ENCODE measurements around the gene NFIA.
A peak's percentile ranks its signal among the peaks of the same experiment; 100 is the strongest.

Gene NFIA

GRCh38 chr1:61442544-61442943, 360.2 kb downstream of the NFIA start:
- no peaks in the 10 kb centered on the region for H3K9me3 ChIP-seq (replicated peaks in 1 of 11)
- no peak overlapping the region for H3K27ac ChIP-seq
- H3K4me3 ChIP-seq = no peak overlapping the region
- H3K9ac ChIP-seq = no peak overlapping the region
- no peaks in the 10 kb centered on the region for H3K27me3 ChIP-seq
- no peaks in the 10 kb centered on the region for H4K20me1 ChIP-seq
- no peaks in the 10 kb centered on the region for H3K4me1 ChIP-seq
- no peak overlapping the region for H3K4me2 ChIP-seq
- no peaks in the 10 kb centered on the region for H3K36me3 ChIP-seq
- TF ChIP-seq Cebpa-rat (IDR thresholded peaks at IDR 0.05) = no peak

GRCh38 chr1:61444288-61444687, 361.9 kb downstream of the NFIA start:
- H3K9me3 ChIP-seq (replicated peaks in 1 of 11) = no peaks in the 10 kb centered on the region
- peaks cover 0 to 5% (median 0%) of the 10 kb centered on the region in 10 experiments; a peak in 1 of 20 replicates for H3K4me1 ChIP-seq
- H3K4me2 ChIP-seq = no peak overlapping the region
- no peaks in the 10 kb centered on the region for H4K20me1 ChIP-seq
- H3K4me3 ChIP-seq = no peak overlapping the region
- no peaks in the 10 kb centered on the region for H3K36me3 ChIP-seq
- TF ChIP-seq Cebpa-rat (IDR thresholded peaks at IDR 0.05) = no peak
- H3K27ac ChIP-seq = no peak overlapping the region
- H3K27me3 ChIP-seq = no peaks in the 10 kb centered on the region
- H3K9ac ChIP-seq = no peak overlapping the region

GRCh38 chr1:61445269-61445825, 363.0 kb downstream of the NFIA start:
- peaks cover 0 to 7% (median 0%) of the 10 kb centered on the region in 10 experiments; a peak in 2 of 20 replicates for H3K4me1 ChIP-seq
- no peaks in the 10 kb centered on the region for H3K27me3 ChIP-seq
- H3K9ac ChIP-seq = no peak overlapping the region
- H3K9me3 ChIP-seq (replicated peaks in 1 of 11) = no peaks in the 10 kb centered on the region
- no peak overlapping the region for H3K4me3 ChIP-seq
- no peaks in the 10 kb centered on the region for H4K20me1 ChIP-seq
- H3K27ac ChIP-seq = no peak overlapping the region
- H3K4me2 ChIP-seq = no peak overlapping the region
- no peaks in the 10 kb centered on the region for H3K36me3 ChIP-seq
- no peak for TF ChIP-seq Cebpa-rat (IDR thresholded peaks at IDR 0.05)

- TF ChIP-seq Cebpa-rat (IDR thresholded peaks at IDR 0.05) = no peak
- H3K27me3 ChIP-seq = no peaks in the 10 kb centered on the region
- H3K4me2 ChIP-seq = no peak overlapping the region
- no peaks in the 10 kb centered on the region for H3K36me3 ChIP-seq
- H3K4me3 ChIP-seq = no peak overlapping the region
- H3K27ac ChIP-seq = no peak overlapping the region
- H4K20me1 ChIP-seq = no peaks in the 10 kb centered on the region
- no peak overlapping the region for H3K9ac ChIP-seq
- H3K4me1 ChIP-seq = peaks cover 0 to 12% (median 0%) of the 10 kb centered on the region in 10 experiments; a peak in 2 of 20 replicates
- no peaks in the 10 kb centered on the region for H3K9me3 ChIP-seq (replicated peaks in 1 of 11)
Observed at GRCh38 chr1:61446531-61446991, 364.2 kb downstream of the NFIA start.

GRCh38 chr1:61447106-61447967, 365.0 kb downstream of the NFIA start:
- Histone ChIP-seq H3K9ac (no peak overlapping the region), H3K9me3 (replicated peaks in 1 of 11) (no peaks in the 10 kb centered on the region), H3K27ac (no peak overlapping the region), H3K36me3 (no peaks in the 10 kb centered on the region), H3K4me1 (peaks cover 0 to 12% (median 0%) of the 10 kb centered on the region in 10 experiments; a peak in 2 of 20 replicates), H3K4me3 (no peak overlapping the region), H3K27me3 (no peaks in the 10 kb centered on the region), H3K4me2 (no peak overlapping the region), H4K20me1 (no peaks in the 10 kb centered on the region)
- TF ChIP-seq Cebpa-rat (IDR thresholded peaks at IDR 0.05) = no peak

- peaks cover 0 to 16% (median 5%) of the 10 kb centered on the region in 10 experiments; a peak in 7 of 20 replicates for H3K4me1 ChIP-seq
- H4K20me1 ChIP-seq = no peaks in the 10 kb centered on the region
- TF ChIP-seq Cebpa-rat (IDR thresholded peaks at IDR 0.05) = no peak
- no peak overlapping the region for H3K27ac ChIP-seq
- no peak overlapping the region for H3K4me3 ChIP-seq
- no peak overlapping the region for H3K4me2 ChIP-seq
- no peaks in the 10 kb centered on the region for H3K27me3 ChIP-seq
- H3K9me3 ChIP-seq (replicated peaks in 1 of 11) = no peaks in the 10 kb centered on the region
- no peaks in the 10 kb centered on the region for H3K36me3 ChIP-seq
- H3K9ac ChIP-seq = no peak overlapping the region
Observed at GRCh38 chr1:61447968-61448430, 365.6 kb downstream of the NFIA start.

GRCh38 chr1:61448914-61449313, 366.6 kb downstream of the NFIA start:
- TF ChIP-seq Cebpa-rat (IDR thresholded peaks at IDR 0.05) = peak in 1 of 11 experiments; percentile 6; a peak in 1 of 22 replicates
- H3K4me3 ChIP-seq = no peak overlapping the region
- H3K27ac ChIP-seq = no peak overlapping the region
- H3K27me3 ChIP-seq = no peaks in the 10 kb centered on the region
- H3K4me2 ChIP-seq = no peak overlapping the region
- H3K36me3 ChIP-seq = no peaks in the 10 kb centered on the region
- H3K9me3 ChIP-seq (replicated peaks in 1 of 11) = no peaks in the 10 kb centered on the region
- H3K9ac ChIP-seq = no peak overlapping the region
- H4K20me1 ChIP-seq = no peaks in the 10 kb centered on the region
- H3K4me1 ChIP-seq = peaks cover 0 to 20% (median 7%) of the 10 kb centered on the region in 10 experiments; a peak in 7 of 20 replicates

- TF ChIP-seq Cebpa-rat (IDR thresholded peaks at IDR 0.05) = no peak
Observed at GRCh38 chr1:61449410-61449809, 367.0 kb downstream of the NFIA start.

GRCh38 chr1:61450454-61450853, 368.1 kb downstream of the NFIA start:
- no peaks in the 10 kb centered on the region for H3K27me3 ChIP-seq
- H3K4me2 ChIP-seq = peak overlapping the region in 3 of 11 experiments; percentile 16 to 26 (median 17); a peak in 3 of 22 replicates
- no peak overlapping the region for H3K4me3 ChIP-seq
- H4K20me1 ChIP-seq = no peaks in the 10 kb centered on the region
- H3K4me1 ChIP-seq = peaks cover 0 to 20% (median 7%) of the 10 kb centered on the region in 10 experiments; a peak in 7 of 20 replicates
- no peak for TF ChIP-seq Cebpa-rat (IDR thresholded peaks at IDR 0.05)
- H3K36me3 ChIP-seq = no peaks in the 10 kb centered on the region
- H3K27ac ChIP-seq = no peak overlapping the region
- H3K9me3 ChIP-seq (replicated peaks in 1 of 11) = no peaks in the 10 kb centered on the region
- H3K9ac ChIP-seq = no peak overlapping the region

More at GRCh38 chr1:61449410-61449809, 367.0 kb downstream of the NFIA start:
- Histone ChIP-seq H3K27ac (no peak overlapping the region), H3K27me3 (no peaks in the 10 kb centered on the region), H3K36me3 (no peaks in the 10 kb centered on the region), H3K4me2 (no peak overlapping the region), H3K4me1 (peaks cover 0 to 20% (median 7%) of the 10 kb centered on the region in 10 experiments; a peak in 7 of 20 replicates), H4K20me1 (no peaks in the 10 kb centered on the region), H3K9me3 (replicated peaks in 1 of 11) (no peaks in the 10 kb centered on the region), H3K4me3 (no peak overlapping the region), H3K9ac (no peak overlapping the region)

Data from BLaER1 treated with 17β-estradiol and CSF1 and Interleukin-3, amounts not matched to agents 10 nM and 100 nM (cell line).